ENCODE data around the gene MTRR.

- TF ChIP-seq CTCF (IDR thresholded peaks at IDR 0.05) (no peak), EP300 (IDR thresholded peaks at IDR 0.05) (no peak), POLR2A (IDR thresholded peaks at IDR 0.05; ENCODE audit: low read depth) (no peak)
Measured at GRCh38 chr5:7875151-7875550, 6.2 kb downstream of the MTRR start.

All from esophagus muscularis mucosa (tissue), 4 donors.